VCaP (cell line): ENCODE data around the gene IGFL4.

Experiments used
- H3K27ac ChIP-seq: fragments of 450-650 bp; 2 replicates; pipeline ENCODE4 v1.5.1; 2017
- CTCF ChIP-seq: fragments of 450-650 bp; conservative IDR thresholded peaks from 2 replicates; pipeline ENCODE4 v1.5.1; 2017; ENCODE audit warnings: mild to moderate bottlenecking, moderate library complexity

The IGFL4 gene

DNA sequence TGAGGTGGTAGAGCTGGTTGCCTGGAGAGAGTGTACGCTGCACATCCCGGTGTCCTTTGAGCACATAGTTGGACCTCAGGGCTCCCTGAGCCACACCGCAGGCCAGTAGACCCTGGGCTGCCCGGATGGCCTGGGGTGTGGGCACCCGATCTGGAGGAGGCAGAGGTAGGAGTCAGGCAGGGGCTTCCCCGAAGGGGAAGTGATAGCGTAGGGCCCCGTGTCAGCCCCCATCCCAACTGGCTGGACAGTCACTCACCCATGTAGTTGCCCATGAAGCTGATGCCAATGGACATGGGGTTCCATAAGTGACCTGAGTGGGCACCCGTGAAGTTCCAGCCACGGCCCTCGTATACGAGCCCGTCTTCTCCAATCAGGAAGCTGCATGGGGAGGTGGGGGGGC is 21.5 kb downstream of the IGFL4 start:
- H3K27ac ChIP-seq, result no peak overlapping the region
- TF ChIP-seq CTCF, result no peak

GRCh38 chr19:46018729-46019251 is 22.0 kb downstream of the IGFL4 start:
- H3K27ac ChIP-seq, result no peak overlapping the region
- no peak for TF ChIP-seq CTCF

- TF ChIP-seq CTCF, result no peak
- no peak overlapping the region for H3K27ac ChIP-seq
Measured at GRCh38 chr19:46017874-46018675, 22.7 kb downstream of the IGFL4 start.

DNA sequence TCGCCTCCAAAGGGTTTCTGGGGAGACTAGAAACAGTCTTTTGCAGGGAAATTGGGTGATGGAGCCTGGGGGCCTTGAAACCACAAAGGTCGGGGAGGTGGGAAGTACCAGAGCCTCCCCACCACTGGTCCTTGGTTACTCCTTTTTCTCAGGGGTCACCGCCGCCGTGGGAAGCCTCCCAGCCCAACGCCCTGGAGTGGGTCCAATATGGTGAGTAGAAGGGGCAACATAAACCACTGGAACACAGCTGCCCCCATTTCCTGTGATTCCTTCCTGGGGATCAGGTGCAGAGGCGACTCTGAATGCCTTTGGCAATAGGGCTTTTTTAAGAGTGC is 23.7 kb downstream of the IGFL4 start:
- TF ChIP-seq CTCF, result peak; percentile 66
- H3K27ac ChIP-seq, result peak overlapping the region; percentile 52; the same call in 1 of the 2 replicates

- peak overlapping the region; percentile 52 for H3K27ac ChIP-seq
- peak; percentile 93 for TF ChIP-seq CTCF
Measured at GRCh38 chr19:46016426-46017094, 24.2 kb downstream of the IGFL4 start.

DNA sequence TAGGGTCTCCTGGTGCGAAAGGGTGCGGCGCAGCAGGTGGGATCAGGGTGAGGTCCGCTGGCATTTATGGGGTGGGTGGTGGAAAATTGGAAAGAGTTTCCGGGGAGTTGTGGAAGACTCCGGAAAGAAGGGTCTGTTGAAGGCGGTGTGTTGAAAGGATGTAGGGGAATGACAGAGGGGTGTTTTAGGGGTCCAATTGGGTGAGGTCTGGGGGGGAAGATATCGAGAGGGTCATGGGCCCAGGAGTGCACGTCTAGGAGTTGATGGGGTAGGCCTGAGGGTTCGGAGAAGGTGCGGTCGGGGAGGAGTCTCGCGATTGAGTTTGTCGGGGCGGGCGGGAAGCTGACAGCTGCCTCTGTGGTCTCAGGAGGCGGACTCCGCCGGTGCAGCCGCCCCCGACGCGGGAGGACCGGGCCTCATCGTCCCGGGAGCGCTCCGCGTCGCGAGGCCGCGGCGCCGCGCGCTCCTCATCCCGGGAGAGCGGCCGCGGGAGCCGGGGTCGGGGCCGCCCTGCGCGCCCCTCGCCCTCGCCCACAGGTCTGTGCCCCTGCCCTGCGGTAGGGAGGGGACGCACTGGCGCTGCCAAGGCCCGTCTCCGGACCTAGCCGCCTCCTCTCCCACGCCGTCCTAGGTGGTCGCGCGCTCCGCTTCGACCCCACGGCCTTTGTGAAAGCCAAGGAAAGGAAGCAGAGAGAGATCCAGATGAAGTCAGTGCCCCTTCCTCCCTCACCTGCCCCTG is 24.9 kb downstream of the IGFL4 start:
- peak overlapping the region; percentile 52 for H3K27ac ChIP-seq
- TF ChIP-seq CTCF, result no peak

DNA sequence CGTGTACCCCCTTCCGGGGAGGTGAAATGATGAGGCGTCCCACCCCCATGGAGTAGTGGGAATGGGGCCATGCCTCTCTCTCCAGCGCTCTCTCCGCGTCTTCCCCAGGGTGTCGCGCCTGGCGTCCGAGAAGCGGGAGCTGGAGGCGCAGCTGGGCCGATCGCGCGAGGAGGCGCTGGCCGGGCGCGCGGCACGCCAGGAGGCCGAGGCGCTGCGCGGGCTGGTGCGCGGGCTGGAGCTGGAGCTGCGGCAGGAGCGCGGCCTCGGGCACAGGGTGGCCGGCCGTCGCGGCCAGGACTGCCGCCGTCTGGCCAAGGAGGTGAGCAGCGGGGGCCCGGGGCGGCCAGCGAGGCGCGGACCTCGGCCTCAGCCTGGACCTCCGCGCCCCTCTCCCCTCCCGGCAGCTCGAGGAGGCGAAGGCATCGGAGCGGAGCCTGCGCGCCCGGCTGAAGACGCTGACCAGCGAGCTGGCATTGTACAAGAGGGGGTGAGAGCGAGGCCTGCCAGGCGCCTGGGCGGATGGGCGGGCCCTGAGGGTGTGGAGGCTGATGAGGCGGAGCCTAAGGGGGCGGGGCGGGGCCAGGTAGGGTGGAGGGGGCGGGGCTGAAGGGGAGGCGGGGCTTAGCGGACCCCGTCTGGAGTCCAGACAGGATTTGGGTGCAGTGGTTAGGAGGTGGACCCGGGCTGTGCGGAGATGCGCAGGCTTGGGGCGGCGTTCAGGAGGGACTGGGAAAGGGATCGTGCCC is 25.7 kb downstream of the IGFL4 start:
- TF ChIP-seq CTCF, result no peak
- H3K27ac ChIP-seq, result no peak overlapping the region
